ENCODE measurements around the gene ESM1. TPM values are rescaled to one million over a fixed set of nuclear protein-coding genes. Genes with fewer than 3 reads are reported as not detected.
"Not testable (repeated sequence)": the region's sequence is repeated elsewhere in the genome, so short reads cannot be mapped to it uniquely, and the experiment has no call there.

Gene ESM1
- not detected for polyA plus RNA-seq (ENCODE audit: low read depth in 6 of 6)

DNA sequence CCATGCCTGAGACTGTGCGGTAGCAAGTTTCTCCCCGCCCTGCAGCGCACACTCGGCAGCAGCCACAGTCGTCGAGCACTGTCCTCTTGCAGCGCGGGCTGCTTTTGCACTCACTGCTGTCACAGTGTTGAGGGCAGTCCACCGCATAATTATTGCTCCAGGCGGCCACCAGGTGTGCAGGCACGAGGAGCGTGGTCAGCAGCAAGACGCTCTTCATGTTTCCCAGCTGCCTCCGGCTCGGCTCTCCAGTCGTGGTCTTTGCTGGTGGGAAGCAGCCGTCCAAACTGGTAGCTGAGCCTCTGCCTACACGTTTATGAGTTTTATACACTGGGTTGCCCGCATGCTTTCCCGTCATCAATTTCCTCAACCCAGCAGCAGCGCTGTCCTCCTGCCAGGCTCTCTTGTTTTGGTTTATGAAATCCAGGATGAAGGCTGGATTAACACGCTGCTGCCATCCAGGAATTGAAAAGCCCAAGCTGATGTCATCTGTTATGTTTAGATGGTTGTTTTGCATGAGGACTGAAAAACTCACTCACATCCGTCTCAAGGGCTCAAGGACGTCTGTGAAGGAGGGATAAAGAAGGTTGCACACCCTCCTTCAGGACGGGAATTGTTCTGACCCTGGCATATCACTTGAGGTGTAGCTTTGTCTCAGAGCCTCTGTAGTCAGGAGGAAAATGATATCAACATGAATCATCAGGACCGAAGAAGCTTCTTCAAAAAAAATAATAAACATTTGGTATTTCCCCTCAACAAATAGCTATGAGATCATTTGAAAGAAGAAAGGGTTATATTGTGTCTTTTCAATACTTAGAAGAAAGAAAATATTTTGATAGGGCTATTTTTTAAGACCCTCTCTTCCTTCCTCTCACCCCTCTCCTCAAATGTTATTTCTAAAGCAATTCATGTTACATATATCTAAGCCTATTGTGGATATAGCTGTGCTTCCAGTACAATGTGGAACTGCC lies at the start of gene ESM1:
Gene ESM1, minus strand, starts transcription at position 293 of the 968 bp plus-strand sequence. Its CDS starts 76 bp downstream, at position 217.
- peaks cover 0 to 4% (median 0%) of the 10 kb centered on the region in 3 donors for H3K4me1 Mint-ChIP-seq
- ATAC-seq (ENCODE audit: low read depth in 2 of 2) (no peak), DNase-seq (no peak)
- peak within 1 kb of the TSS in 1 of 6 donors; percentile 28 for H3K27ac Mint-ChIP-seq
- H3K36me3 Mint-ChIP-seq, result no peaks in the 10 kb centered on the region
- no peaks in the 10 kb centered on the region for H3K9me3 Mint-ChIP-seq
- peaks cover 12 to 31% (median 14%) of the 10 kb centered on the region in 3 donors for H3K27me3 Mint-ChIP-seq
- no peak within 1 kb of the TSS for H3K4me3 Mint-ChIP-seq

- Mint-ChIP-seq H3K4me3 (no peak overlapping the region), H3K36me3 (no peaks in the 10 kb centered on the region), H3K27me3 (no peaks in the 10 kb centered on the region), H3K4me1 (peaks cover 0 to 7% (median 3%) of the 10 kb centered on the region in 3 donors), H3K27ac (no peak overlapping the region), H3K9me3 (no peaks in the 10 kb centered on the region)
- DNase-seq, result no peak
- ATAC-seq (ENCODE audit: low read depth in 2 of 2), result no peak
Observed at GRCh38 chr5:55033568-55033967, 48.2 kb upstream of the ESM1 start.

DNA sequence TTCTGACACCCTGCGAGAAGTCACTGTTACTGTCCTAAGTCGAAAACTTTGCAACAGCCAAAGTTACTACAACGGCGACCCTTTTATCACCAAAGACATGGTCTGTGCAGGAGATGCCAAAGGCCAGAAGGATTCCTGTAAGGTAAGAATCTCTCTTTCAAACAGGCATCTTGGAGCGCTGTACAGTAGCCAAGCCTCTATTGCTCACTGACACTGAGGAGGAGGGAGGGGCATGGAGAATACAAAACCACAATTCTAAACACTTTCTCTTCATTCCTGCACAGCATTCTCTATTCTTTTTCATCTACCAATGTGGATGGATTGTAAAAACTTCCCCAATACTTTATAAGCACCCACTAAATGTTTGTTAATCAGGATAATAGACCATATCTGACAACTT lies 46.1 kb upstream of the ESM1 start:
- DNase-seq, result no peak
- no peaks in the 10 kb centered on the region for H3K36me3 Mint-ChIP-seq
- H3K27ac Mint-ChIP-seq, result peak overlapping the region in 1 of 6 donors; percentile 19
- H3K4me1 Mint-ChIP-seq, result peaks cover 4 to 12% (median 8%) of the 10 kb centered on the region in 3 donors
- ATAC-seq (ENCODE audit: low read depth in 2 of 2), result no peak
- no peak overlapping the region for H3K4me3 Mint-ChIP-seq
- no peaks in the 10 kb centered on the region for H3K9me3 Mint-ChIP-seq
- no peaks in the 10 kb centered on the region for H3K27me3 Mint-ChIP-seq

DNA sequence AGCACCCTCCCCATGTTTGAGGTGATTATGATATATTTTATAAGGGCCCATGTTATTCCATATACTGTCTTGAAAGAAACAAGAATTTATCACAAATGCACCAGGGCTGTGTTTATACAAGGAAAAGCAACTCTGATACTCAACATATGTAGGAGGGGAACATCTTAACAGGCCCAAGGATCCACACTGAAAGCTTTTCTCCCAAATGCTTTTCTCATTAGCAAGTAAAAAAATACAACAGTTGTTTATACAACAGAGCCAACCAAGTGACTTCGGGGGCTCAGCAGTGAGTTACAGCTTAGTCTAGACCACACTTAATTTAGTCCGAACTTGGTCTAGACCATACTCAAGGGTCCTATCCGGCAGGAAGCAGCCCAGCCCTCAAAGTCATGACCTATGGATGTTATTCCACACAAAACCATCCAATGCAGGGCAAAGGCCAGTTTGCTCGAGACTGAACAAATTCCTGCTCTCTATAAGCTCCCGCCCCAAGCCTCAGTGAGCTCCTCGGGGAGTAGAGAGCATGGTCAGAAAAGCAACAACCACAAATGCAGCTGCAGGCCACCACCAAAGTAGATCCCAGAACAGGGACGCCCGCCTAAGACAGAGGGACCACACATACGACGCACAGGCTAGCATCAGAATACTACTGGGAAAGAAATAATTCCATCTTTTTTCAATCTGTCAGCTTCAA lies 45.4 kb upstream of the ESM1 start:
- H3K36me3 Mint-ChIP-seq, result no peaks in the 10 kb centered on the region
- H3K27ac Mint-ChIP-seq, result peak overlapping the region in 1 of 6 donors; percentile 19
- H3K27me3 Mint-ChIP-seq, result no peaks in the 10 kb centered on the region
- peaks cover 4 to 12% (median 8%) of the 10 kb centered on the region in 3 donors for H3K4me1 Mint-ChIP-seq
- DNase-seq, result no peak
- no peak overlapping the region for H3K4me3 Mint-ChIP-seq
- H3K9me3 Mint-ChIP-seq, result no peaks in the 10 kb centered on the region
- ATAC-seq (ENCODE audit: low read depth in 2 of 2), result no peak

DNA sequence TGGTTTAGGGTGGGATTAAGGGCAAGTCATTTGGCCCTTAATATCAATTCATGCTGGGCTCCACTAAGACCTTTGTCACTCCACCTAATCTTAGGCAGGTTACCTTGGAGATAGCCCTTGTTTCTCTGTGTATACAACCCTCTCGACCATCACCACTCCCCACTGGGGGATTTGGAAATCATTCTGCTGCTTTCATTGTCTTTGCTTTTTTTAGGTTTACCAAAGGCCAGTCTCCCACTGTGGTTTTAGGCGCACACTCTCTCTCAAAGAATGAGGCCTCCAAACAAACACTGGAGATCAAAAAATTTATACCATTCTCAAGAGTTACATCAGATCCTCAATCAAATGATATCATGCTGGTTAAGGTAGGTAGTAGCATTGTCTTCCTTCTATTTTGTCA lies 44.8 kb upstream of the ESM1 start:
- ATAC-seq (ENCODE audit: low read depth in 2 of 2) (no peak), DNase-seq (no peak)
- no peaks in the 10 kb centered on the region for H3K36me3 Mint-ChIP-seq
- no peak overlapping the region for H3K4me3 Mint-ChIP-seq
- no peaks in the 10 kb centered on the region for H3K27me3 Mint-ChIP-seq
- no peaks in the 10 kb centered on the region for H3K9me3 Mint-ChIP-seq
- no peak overlapping the region for H3K27ac Mint-ChIP-seq
- H3K4me1 Mint-ChIP-seq, result peaks cover 4 to 12% (median 8%) of the 10 kb centered on the region in 3 donors

- H3K4me3 Mint-ChIP-seq, result no peak overlapping the region
- H3K36me3 Mint-ChIP-seq, result no peaks in the 10 kb centered on the region
- DNase-seq, result no peak
- peaks cover 4 to 12% (median 8%) of the 10 kb centered on the region in 3 donors for H3K4me1 Mint-ChIP-seq
- no peaks in the 10 kb centered on the region for H3K27me3 Mint-ChIP-seq
- no peaks in the 10 kb centered on the region for H3K9me3 Mint-ChIP-seq
- peak; percentile 30 to 56 for ATAC-seq (ENCODE audit: low read depth in 2 of 2)
- H3K27ac Mint-ChIP-seq, result no peak overlapping the region
Observed at GRCh38 chr5:55027595-55027994, 42.2 kb upstream of the ESM1 start.

DNA sequence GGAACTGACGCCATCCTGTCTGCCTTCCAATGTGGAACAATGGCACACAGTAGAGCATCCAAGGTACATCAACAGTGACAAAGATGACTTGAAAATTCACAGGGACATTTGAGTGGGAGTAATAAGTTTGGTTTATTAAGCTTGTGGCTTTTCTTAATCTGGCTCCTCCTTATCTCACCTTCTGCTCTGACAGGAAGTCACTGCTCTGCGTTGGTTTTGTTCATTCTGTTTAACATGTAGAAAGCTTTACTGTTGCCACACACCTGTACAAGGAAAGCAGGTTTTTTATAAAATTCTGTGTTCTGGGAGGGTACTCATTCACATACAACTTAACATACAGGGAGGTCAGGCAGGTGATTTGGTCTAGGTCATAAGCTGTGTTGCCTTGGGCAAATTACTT lies 37.1 kb upstream of the ESM1 start:
- Mint-ChIP-seq H3K4me1 (peaks cover 4 to 8% (median 4%) of the 10 kb centered on the region in 3 donors), H3K9me3 (no peaks in the 10 kb centered on the region), H3K4me3 (no peak overlapping the region), H3K36me3 (no peaks in the 10 kb centered on the region), H3K27ac (no peak overlapping the region), H3K27me3 (no peaks in the 10 kb centered on the region)
- ATAC-seq (ENCODE audit: low read depth in 2 of 2) (no peak), DNase-seq (no peak)

DNA sequence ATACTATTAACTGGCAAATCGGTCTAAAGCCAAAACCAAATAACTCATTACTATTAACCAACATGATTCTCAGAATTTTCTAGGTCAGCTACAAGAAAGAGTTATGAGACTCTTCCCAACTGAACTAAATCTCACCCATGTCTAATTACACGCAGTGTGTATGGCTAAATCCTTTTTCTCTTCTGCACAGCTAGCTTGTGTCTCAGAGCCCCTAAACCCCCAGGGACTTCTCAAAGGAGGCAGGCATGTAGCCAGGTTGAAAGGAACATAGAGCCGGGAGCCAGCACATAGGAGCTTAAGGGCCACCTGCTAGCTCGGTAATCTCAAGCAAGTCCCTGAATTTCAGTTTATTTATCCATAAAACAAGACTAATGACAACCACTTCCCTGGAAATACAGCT lies 36.4 kb upstream of the ESM1 start:
- Mint-ChIP-seq H3K4me1 (peaks cover 0 to 2% (median 0%) of the 10 kb centered on the region in 3 donors), H3K36me3 (no peaks in the 10 kb centered on the region), H3K27ac (no peak overlapping the region)

GRCh38 chr5:55021410-55021809 lies 36.0 kb upstream of the ESM1 start:
- ATAC-seq (ENCODE audit: low read depth in 2 of 2), result no peak
- no peak for DNase-seq
- no peaks in the 10 kb centered on the region for H3K36me3 Mint-ChIP-seq
- no peaks in the 10 kb centered on the region for H3K4me1 Mint-ChIP-seq
- H3K27me3 Mint-ChIP-seq, result no peaks in the 10 kb centered on the region
- H3K9me3 Mint-ChIP-seq, result peaks cover 0 to 7% (median under 1%) of the 10 kb centered on the region in 7 donors
- no peak overlapping the region for H3K27ac Mint-ChIP-seq
- no peak overlapping the region for H3K4me3 Mint-ChIP-seq

More for the DNA sequence above, 36.4 kb upstream of the ESM1 start:
- Mint-ChIP-seq H3K4me3 (no peak overlapping the region), H3K9me3 (peaks cover 0 to 4% (median 0%) of the 10 kb centered on the region in 7 donors), H3K27me3 (no peaks in the 10 kb centered on the region)
- no peak for DNase-seq
- no peak for ATAC-seq (ENCODE audit: low read depth in 2 of 2)

GRCh38 chr5:55010149-55010548 lies 24.8 kb upstream of the ESM1 start:
- not testable (repeated sequence) for H3K27me3 Mint-ChIP-seq; H3K36me3 Mint-ChIP-seq; H3K27ac Mint-ChIP-seq; ATAC-seq (ENCODE audit: low read depth in 2 of 2); DNase-seq; H3K4me3 Mint-ChIP-seq
- Mint-ChIP-seq H3K9me3 (peaks cover 0 to 35% (median 23%) of the 10 kb centered on the region in 7 donors), H3K4me1 (peaks cover 0 to 11% (median 4%) of the 10 kb centered on the region in 3 donors)

DNA sequence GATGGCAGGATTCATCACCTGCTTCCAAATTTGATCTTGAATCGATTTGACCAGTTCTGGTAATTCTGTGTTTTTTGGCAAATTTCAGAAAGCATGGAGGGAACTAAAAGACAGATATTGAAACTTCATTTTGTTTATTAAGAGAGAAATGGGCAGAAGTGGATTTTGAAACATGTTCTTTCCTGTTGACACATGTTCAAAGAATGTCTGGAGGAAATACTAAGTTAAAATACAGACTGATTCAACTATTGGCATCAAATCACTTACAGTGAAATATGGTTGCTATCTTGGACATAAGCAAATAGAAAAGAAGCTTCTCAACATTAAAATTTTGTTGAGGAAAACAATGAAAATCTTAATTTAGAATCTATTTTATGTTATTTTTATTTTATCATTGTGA lies 19.3 kb upstream of the ESM1 start:
- ATAC-seq (ENCODE audit: low read depth in 2 of 2), result no peak
- H3K9me3 Mint-ChIP-seq, result peaks cover 0 to 18% (median 6%) of the 10 kb centered on the region in 7 donors
- no peaks in the 10 kb centered on the region for H3K27me3 Mint-ChIP-seq
- H3K27ac Mint-ChIP-seq, result no peak overlapping the region
- no peak overlapping the region for H3K4me3 Mint-ChIP-seq
- H3K4me1 Mint-ChIP-seq, result no peaks in the 10 kb centered on the region
- DNase-seq, result no peak
- no peaks in the 10 kb centered on the region for H3K36me3 Mint-ChIP-seq

DNA sequence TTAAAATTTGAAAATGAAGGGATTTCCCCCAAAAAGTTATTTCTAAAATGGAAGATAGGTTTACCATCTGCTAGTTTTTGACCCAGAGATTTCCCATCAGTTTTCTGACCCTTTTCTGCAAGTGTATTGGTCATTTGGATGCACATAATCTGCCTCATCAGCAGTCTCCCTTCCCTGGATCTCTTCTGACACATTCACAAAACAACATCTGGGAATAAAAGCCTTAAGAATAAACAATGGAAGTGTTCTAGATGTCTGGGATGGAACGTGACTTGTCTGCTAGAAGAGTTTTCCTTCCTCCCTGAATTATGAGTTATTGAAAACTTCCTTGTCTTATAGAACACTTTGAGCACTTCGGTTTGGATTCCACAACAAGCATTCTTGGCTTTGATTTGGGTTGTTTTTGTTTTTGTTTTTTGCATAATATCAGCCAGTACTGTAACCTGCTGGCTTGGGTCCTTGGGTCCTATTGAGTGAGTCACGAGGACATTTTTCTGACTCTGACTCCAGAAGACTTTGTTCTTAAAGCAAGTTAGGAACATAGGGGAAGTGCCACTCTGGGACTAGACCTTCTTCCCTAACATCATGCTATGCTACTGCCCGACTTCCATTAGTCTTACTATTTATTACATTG lies 18.2 kb upstream of the ESM1 start:
- ATAC-seq (ENCODE audit: low read depth in 2 of 2) (no peak), DNase-seq (no peak)
- no peak overlapping the region for H3K4me3 Mint-ChIP-seq
- H3K27ac Mint-ChIP-seq, result no peak overlapping the region
- H3K4me1 Mint-ChIP-seq, result no peaks in the 10 kb centered on the region
- H3K9me3 Mint-ChIP-seq, result peaks cover 0 to 18% (median 6%) of the 10 kb centered on the region in 7 donors
- H3K27me3 Mint-ChIP-seq, result no peaks in the 10 kb centered on the region
- H3K36me3 Mint-ChIP-seq, result no peaks in the 10 kb centered on the region

GRCh38 chr5:55002166-55002565 lies 16.8 kb upstream of the ESM1 start:
- not testable (repeated sequence) for H3K4me3 Mint-ChIP-seq; H3K36me3 Mint-ChIP-seq; H3K4me1 Mint-ChIP-seq; H3K27me3 Mint-ChIP-seq; H3K27ac Mint-ChIP-seq; ATAC-seq (ENCODE audit: low read depth in 2 of 2); DNase-seq
- peaks cover 0 to 18% (median 5%) of the 10 kb centered on the region in 7 donors for H3K9me3 Mint-ChIP-seq
